HepG2 (cell line): ENCODE data around the gene SETD1B. TPM values are rescaled to one million over a fixed set of nuclear protein-coding genes. Genes with fewer than 3 reads are reported as not detected.

Source experiments
- ARID2 ChIP-seq: sonication (generic); formaldehyde crosslinking; IDR thresholded peaks from 2 replicates; pipeline ENCODE4 v1.8.1; 2022; ENCODE audit warnings: mild to moderate bottlenecking, missing genetic modification reagents, borderline replicate concordance
- EP300 ChIP-seq, 3 experiments: sonication (generic) in 1 of 3; formaldehyde crosslinking in 1 of 3; IDR thresholded peaks; 2 replicates each; pipeline versions ENCODE4 v1.5.1 to v1.6.1; 2011 to 2020; ENCODE audit warnings: low read depth in 2 of 3, low read length in 2 of 3, borderline replicate concordance in 1 of 3, improper control_type of control experiment in 1 of 3, mild to moderate bottlenecking in 1 of 3, missing genetic modification reagents in 1 of 3, moderate library complexity in 1 of 3
- FOXK1 ChIP-seq: sonication (generic); formaldehyde crosslinking; IDR thresholded peaks from 2 replicates; pipeline ENCODE4 v1.4.0; 2020; ENCODE audit warnings: low read depth, missing genetic modification reagents, borderline replicate concordance
- KDM2A ChIP-seq: sonication (generic); formaldehyde crosslinking; IDR thresholded peaks from 2 replicates; pipeline ENCODE4 v1.4.0; 2020; ENCODE audit warnings: low read depth, missing genetic modification reagents, borderline replicate concordance
- PAF1 ChIP-seq: IDR thresholded peaks from 2 replicates; pipeline ENCODE4 v1.6.1; 2016; ENCODE audit warnings: missing genetic modification reagents, missing compliant biosample characterization
- PHB2 ChIP-seq: fragments of 450-650 bp; IDR thresholded peaks from 2 replicates; pipeline ENCODE4 v1.6.1; 2018; ENCODE audit not compliant: partially characterized antibody
- REXO4 ChIP-seq: sonication (generic); formaldehyde crosslinking; IDR thresholded peaks from 2 replicates; pipeline ENCODE4 v1.8.0; 2022; ENCODE audit warnings: missing genetic modification reagents, mild to moderate bottlenecking, borderline replicate concordance
- SAFB2 ChIP-seq: sonication (generic); formaldehyde crosslinking; IDR thresholded peaks from 2 replicates; pipeline ENCODE4 v1.5.1; 2020; ENCODE audit warnings: missing genetic modification reagents, low read depth, mild to moderate bottlenecking, borderline replicate concordance
- SATB2 ChIP-seq: sonication (generic); formaldehyde crosslinking; IDR thresholded peaks from 2 replicates; pipeline ENCODE4 v1.5.0; 2020; ENCODE audit warnings: missing genetic modification reagents
- SRF ChIP-seq: IDR thresholded peaks from 2 replicates; pipeline ENCODE4 v1.6.1; 2011; ENCODE audit warnings: mild to moderate bottlenecking, low read depth, low read length, moderate library complexity
- TAF15 ChIP-seq: fragments of 200-400 bp; formaldehyde crosslinking; IDR thresholded peaks from one replicate; pipeline ENCODE4 v1.6.1; 2018; ENCODE audit warnings: mild to moderate bottlenecking, low read depth, low read length; ENCODE audit not compliant: poor library complexity, severe bottlenecking
- TCF12 ChIP-seq, 2 experiments: fragments of 450-650 bp in 1 of 2; sonication (generic) in 1 of 2; formaldehyde crosslinking in 1 of 2; IDR thresholded peaks; 2 replicates each; pipeline versions ENCODE4 v1.6.1 to v1.8.0; 2017 to 2022; ENCODE audit warnings: antibody characterized with exemption in 1 of 2, mild to moderate bottlenecking in 1 of 2, missing genetic modification reagents in 1 of 2, moderate library complexity in 1 of 2
- TMF1 ChIP-seq: sonication (generic); formaldehyde crosslinking; IDR thresholded peaks from 2 replicates; pipeline ENCODE4 v1.8.1; 2022; ENCODE audit warnings: low read depth, missing genetic modification reagents
- U2AF1 ChIP-seq: fragments of 200-400 bp; formaldehyde crosslinking; optimal IDR thresholded peaks from 2 replicates; pipeline ENCODE3; 2017; ENCODE audit warnings: mild to moderate bottlenecking, low read depth, low read length
- ZFAT ChIP-seq: sonication (generic); formaldehyde crosslinking; conservative IDR thresholded peaks from 2 replicates; pipeline ENCODE4 v1.8.1; 2023; ENCODE audit warnings: missing genetic modification reagents, inconsistent platforms
- ZNF329 ChIP-seq: sonication (generic); formaldehyde crosslinking; IDR thresholded peaks from 2 replicates; pipeline ENCODE4 v1.9.0; 2021; ENCODE audit warnings: low read depth, mild to moderate bottlenecking, missing genetic modification reagents
- ZZZ3 ChIP-seq: sonication (generic); formaldehyde crosslinking; IDR thresholded peaks from 2 replicates; pipeline ENCODE4 v1.4.0; 2020; ENCODE audit warnings: missing genetic modification reagents, mild to moderate bottlenecking, borderline replicate concordance
- polyA plus RNA-seq, 8 experiments: library from polyadenylated mRNA; depleted of rRNA in 3 of 8; stranded (reverse) in 7 of 8; unstranded in 1 of 8; fragments of >200 nt; fragmentation: Illumina TruSeq in 4 of 8; extraction: Trizol in 4 of 8; gene quantifications; 2 replicates each; pipeline versions ENCODE4 v1.2.1 to v1.2.3, GENCODE V29; 2011 to 2016; ENCODE audit warnings: low read depth in 4 of 8, missing spikeins in 1 of 8, mixed read lengths in 1 of 8; ENCODE audit not compliant: insufficient read depth in 1 of 8
- total RNA-seq, 5 experiments: library from RNA; depleted of rRNA; stranded (reverse); fragments of >200 nt; fragmentation: Illumina TruSeq; extraction: Trizol; gene quantifications; 2 replicates each; pipeline ENCODE4 v1.2.3, GENCODE V29; 2016; ENCODE audit warnings: low read depth in 1 of 5
- TF ChIP-seq, protein P1 (sequence below): sonication (generic); formaldehyde crosslinking; IDR thresholded peaks from 2 replicates; pipeline ENCODE4 v1.4.0; 2020; ENCODE audit warnings: missing genetic modification reagents, borderline replicate concordance
- TF ChIP-seq, protein P2 (sequence below): sonication (generic); formaldehyde crosslinking; IDR thresholded peaks from 2 replicates; pipeline ENCODE4 v1.4.0; 2020; ENCODE audit warnings: low read depth, mild to moderate bottlenecking, missing genetic modification reagents
- TF ChIP-seq, protein P3 (sequence below): sonication (generic); formaldehyde crosslinking; IDR thresholded peaks from 2 replicates; pipeline ENCODE4 v1.4.0; 2020; ENCODE audit warnings: mild to moderate bottlenecking, missing genetic modification reagents

Gene SETD1B
- total and polyA plus RNA-seq, 2 of the 13 experiments (the other 11 are each of a cell fraction or from before 2014, with no cell fraction given): 1.1 to 1.4 TPM

DNA sequence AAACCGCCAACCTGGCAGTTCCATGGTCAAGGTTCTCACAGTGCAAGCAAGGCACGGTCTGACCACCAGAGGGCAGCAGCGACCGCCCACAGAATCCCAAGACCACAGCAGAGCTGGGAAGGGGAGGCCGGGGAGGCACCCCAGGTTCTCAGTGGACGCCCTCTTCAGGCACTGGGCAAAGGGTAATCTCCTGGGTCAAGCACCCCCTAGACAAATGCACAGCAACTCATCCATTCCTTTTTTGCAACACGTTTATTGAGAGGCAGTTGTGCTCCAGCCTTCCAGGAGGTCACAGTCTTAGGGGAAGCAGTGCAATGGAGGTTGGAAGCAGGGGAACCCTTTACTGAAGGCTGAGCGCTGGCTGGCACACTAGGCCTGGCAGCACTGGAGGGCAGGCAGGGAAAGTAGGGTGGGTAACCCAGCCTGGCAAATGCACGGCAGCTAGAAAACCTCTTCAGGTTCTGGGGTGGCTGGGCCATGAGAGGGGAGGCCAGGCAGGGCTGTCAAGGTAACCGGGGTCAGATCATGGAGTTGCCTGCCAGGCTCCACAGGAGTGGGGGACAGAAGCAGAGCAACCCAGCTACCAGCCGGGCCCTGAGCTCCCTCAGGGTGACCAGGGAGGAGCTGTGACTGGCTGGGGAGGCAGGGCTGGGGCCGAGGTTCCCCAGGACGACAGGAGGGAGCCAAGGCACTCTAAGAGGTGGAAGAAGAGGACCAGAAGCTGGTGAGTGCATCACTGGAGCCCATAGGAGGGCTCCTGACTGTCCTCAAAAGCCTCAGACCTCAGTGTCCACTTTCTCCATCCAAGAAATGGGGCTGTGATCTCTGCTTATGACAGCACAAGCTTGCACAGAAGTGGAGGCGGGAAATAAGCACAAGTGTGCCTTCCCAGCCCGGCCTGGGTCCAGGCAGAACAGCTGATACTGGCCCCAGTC lies 8.5 kb upstream of the SETD1B start (continued):
- TF ChIP-seq KDM2A (peak; percentile 55; the same call in 1 of the 2 replicates), ARID2 (no peak), PAF1 (CRISPR knock-in tag) (no peak), ZZZ3 (no peak), SAFB2 (no peak), TCF12 (IDR thresholded peaks at IDR 0.05) (no peak), TCF12 (CRISPR knock-in tag; IDR thresholded peaks at IDR 0.05) (no peak), TAF15 (no peak), U2AF1 (no peak), PHB2 (no peak), SRF (no peak), FOXK1 (CRISPR knock-in tag) (no peak), EP300 (IDR thresholded peaks at IDR 0.05; ENCODE audit: low read depth in 2 of 2, low read length in 2 of 2) (no peak), EP300 (CRISPR knock-in tag; IDR thresholded peaks at IDR 0.05; ENCODE audit: borderline replicate concordance) (peak; percentile 7; the same call in 1 of the 2 replicates), TMF1 (CRISPR knock-in tag) (no peak), REXO4 (CRISPR knock-in tag) (no peak), ZFAT (CRISPR knock-in tag) (no peak), SATB2 (CRISPR knock-in tag) (no peak), ZNF329 (CRISPR knock-in tag) (no peak)
- TF ChIP-seq, protein P1, sequence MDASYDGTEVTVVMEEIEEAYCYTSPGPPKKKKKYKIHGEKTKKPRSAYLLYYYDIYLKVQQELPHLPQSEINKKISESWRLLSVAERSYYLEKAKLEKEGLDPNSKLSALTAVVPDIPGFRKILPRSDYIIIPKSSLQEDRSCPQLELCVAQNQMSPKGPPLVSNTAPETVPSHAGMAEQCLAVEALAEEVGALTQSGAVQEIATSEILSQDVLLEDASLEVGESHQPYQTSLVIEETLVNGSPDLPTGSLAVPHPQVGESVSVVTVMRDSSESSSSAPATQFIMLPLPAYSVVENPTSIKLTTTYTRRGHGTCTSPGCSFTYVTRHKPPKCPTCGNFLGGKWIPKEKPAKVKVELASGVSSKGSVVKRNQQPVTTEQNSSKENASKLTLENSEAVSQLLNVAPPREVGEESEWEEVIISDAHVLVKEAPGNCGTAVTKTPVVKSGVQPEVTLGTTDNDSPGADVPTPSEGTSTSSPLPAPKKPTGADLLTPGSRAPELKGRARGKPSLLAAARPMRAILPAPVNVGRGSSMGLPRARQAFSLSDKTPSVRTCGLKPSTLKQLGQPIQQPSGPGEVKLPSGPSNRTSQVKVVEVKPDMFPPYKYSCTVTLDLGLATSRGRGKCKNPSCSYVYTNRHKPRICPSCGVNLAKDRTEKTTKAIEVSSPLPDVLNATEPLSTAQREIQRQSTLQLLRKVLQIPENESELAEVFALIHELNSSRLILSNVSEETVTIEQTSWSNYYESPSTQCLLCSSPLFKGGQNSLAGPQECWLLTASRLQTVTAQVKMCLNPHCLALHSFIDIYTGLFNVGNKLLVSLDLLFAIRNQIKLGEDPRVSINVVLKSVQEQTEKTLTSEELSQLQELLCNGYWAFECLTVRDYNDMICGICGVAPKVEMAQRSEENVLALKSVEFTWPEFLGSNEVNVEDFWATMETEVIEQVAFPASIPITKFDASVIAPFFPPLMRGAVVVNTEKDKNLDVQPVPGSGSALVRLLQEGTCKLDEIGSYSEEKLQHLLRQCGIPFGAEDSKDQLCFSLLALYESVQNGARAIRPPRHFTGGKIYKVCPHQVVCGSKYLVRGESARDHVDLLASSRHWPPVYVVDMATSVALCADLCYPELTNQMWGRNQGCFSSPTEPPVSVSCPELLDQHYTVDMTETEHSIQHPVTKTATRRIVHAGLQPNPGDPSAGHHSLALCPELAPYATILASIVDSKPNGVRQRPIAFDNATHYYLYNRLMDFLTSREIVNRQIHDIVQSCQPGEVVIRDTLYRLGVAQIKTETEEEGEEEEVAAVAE: no peak
- TF ChIP-seq, protein P2, sequence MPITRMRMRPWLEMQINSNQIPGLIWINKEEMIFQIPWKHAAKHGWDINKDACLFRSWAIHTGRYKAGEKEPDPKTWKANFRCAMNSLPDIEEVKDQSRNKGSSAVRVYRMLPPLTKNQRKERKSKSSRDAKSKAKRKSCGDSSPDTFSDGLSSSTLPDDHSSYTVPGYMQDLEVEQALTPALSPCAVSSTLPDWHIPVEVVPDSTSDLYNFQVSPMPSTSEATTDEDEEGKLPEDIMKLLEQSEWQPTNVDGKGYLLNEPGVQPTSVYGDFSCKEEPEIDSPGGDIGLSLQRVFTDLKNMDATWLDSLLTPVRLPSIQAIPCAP (CRISPR knock-in tag): no peak
- TF ChIP-seq, protein P3, sequence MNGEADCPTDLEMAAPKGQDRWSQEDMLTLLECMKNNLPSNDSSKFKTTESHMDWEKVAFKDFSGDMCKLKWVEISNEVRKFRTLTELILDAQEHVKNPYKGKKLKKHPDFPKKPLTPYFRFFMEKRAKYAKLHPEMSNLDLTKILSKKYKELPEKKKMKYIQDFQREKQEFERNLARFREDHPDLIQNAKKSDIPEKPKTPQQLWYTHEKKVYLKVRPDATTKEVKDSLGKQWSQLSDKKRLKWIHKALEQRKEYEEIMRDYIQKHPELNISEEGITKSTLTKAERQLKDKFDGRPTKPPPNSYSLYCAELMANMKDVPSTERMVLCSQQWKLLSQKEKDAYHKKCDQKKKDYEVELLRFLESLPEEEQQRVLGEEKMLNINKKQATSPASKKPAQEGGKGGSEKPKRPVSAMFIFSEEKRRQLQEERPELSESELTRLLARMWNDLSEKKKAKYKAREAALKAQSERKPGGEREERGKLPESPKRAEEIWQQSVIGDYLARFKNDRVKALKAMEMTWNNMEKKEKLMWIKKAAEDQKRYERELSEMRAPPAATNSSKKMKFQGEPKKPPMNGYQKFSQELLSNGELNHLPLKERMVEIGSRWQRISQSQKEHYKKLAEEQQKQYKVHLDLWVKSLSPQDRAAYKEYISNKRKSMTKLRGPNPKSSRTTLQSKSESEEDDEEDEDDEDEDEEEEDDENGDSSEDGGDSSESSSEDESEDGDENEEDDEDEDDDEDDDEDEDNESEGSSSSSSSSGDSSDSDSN: peak; percentile 54
